ENCODE measurements around the gene NHLRC4. TPM values are rescaled to one million over a fixed set of nuclear protein-coding genes. Genes with fewer than 3 reads are reported as not detected.

NHLRC4 gene
- total and polyA plus RNA-seq, 4 donors, result 0.17 to 7.0 (median 0.25) TPM; not detected in 1

- TF ChIP-seq TAF1 (conservative IDR thresholded peaks at IDR 0.05), result no peak
- no peak for TF ChIP-seq RAD21 (IDR thresholded peaks at IDR 0.05)
- no peak for TF ChIP-seq REST (IDR thresholded peaks at IDR 0.05)
- TF ChIP-seq FOXA2 (IDR thresholded peaks at IDR 0.05), result no peak
- TF ChIP-seq NR2F2 (IDR thresholded peaks at IDR 0.05), result no peak
- TF ChIP-seq GABPA (IDR thresholded peaks at IDR 0.05 in 1 of 2, conservative IDR thresholded peaks at IDR 0.05 in 1 of 2), result no peak
- no peak for TF ChIP-seq CTCF (IDR thresholded peaks at IDR 0.05; ENCODE audit: low read depth, low read length, missing input control)
- no peak for TF ChIP-seq HNF4A (conservative IDR thresholded peaks at IDR 0.05)
- TF ChIP-seq EGR1 (IDR thresholded peaks at IDR 0.05; ENCODE audit: low read depth in 2 of 2), result no peak
- TF ChIP-seq ATF3 (IDR thresholded peaks at IDR 0.05), result no peak
- TF ChIP-seq ZBTB33 (IDR thresholded peaks at IDR 0.05), result no peak
- no peak for TF ChIP-seq JUND (IDR thresholded peaks at IDR 0.05)
- TF ChIP-seq SP1 (IDR thresholded peaks at IDR 0.05), result no peak
- no peak for TF ChIP-seq HNF4G (IDR thresholded peaks at IDR 0.05)
- no peak for TF ChIP-seq YY1 (IDR thresholded peaks at IDR 0.05)
- no peak for TF ChIP-seq RXRA (IDR thresholded peaks at IDR 0.05)
- no peak for TF ChIP-seq FOXA1 (IDR thresholded peaks at IDR 0.05)
- peaks cover 2 to 27% (median 16%) of the 10 kb centered on the region in 4 donors for H3K4me1 ChIP-seq (ENCODE audit: control insufficient read depth in 4 of 4, insufficient read depth in 4 of 4, low read length in 3 of 4)
- no peak overlapping the region for H3K27ac ChIP-seq (ENCODE audit: low read depth in 1 of 2, low read length in 2 of 2)
- no peak overlapping the region for H3K9ac ChIP-seq (ENCODE audit: low read depth in 1 of 2, low read length in 2 of 2)
- no peaks in the 10 kb centered on the region for H3K9me3 ChIP-seq (ENCODE audit: control insufficient read depth in 4 of 4, low read length in 3 of 4)
- no peak for DNase-seq (ENCODE audit: low spot score)
- H3K36me3 ChIP-seq (ENCODE audit: control insufficient read depth in 4 of 4, insufficient read depth in 3 of 4, low read depth in 1 of 4, low read length in 3 of 4), result no peaks in the 10 kb centered on the region
- H3K27me3 ChIP-seq (ENCODE audit: control insufficient read depth in 4 of 4, insufficient read depth in 4 of 4, low read length in 3 of 4), result no peaks in the 10 kb centered on the region
- 95% methylated on average over 27 of the region's 27 CpGs for WGBS
- H3K4me3 ChIP-seq (ENCODE audit: low read depth in 1 of 3, low read length in 3 of 3), result no peak overlapping the region
Observed at GRCh38 chr16:580141-580945, 13.5 kb downstream of the NHLRC4 start.

Data from liver (tissue), 9 donors.